ENCODE results near the gene CFAP45. TPM values are rescaled to one million over a fixed set of nuclear protein-coding genes. Genes with fewer than 3 reads are reported as not detected.

The CFAP45 gene
- total and polyA plus RNA-seq, 5 donors from 2014 or later, result 0.40 to 7.2 (median 0.48) TPM; not detected in 1

GRCh38 chr1:159854693-159855192 lies 45.2 kb downstream of the CFAP45 start:
- no peaks in the 10 kb centered on the region for H3K36me3 ChIP-seq (ENCODE audit: control insufficient read depth, insufficient read depth, low read length)
- Mint-ChIP-seq H3K4me3 (peak overlapping the region; percentile 89 to 94 (median 92)), H3K4me1 (peaks cover 11 to 30% (median 14%) of the 10 kb centered on the region in 4 donors), H3K36me3 (no peaks in the 10 kb centered on the region), H3K9me3 (no peaks in the 10 kb centered on the region), H3K27me3 (no peaks in the 10 kb centered on the region), H3K27ac (peak overlapping the region; percentile 80 to 97 (median 89))
- H3K9me3 ChIP-seq (ENCODE audit: control insufficient read depth in 2 of 2, low read length in 2 of 2), result no peaks in the 10 kb centered on the region
- peak overlapping the region; percentile 57 for H3K4me3 ChIP-seq (ENCODE audit: low read depth, low read length)
- peaks cover 13% of the 10 kb centered on the region for H3K4me1 ChIP-seq (ENCODE audit: control insufficient read depth, insufficient read depth, low read length, poor library complexity, severe bottlenecking)
- ATAC-seq (ENCODE audit: low read depth in 2 of 2), result peak; percentile 90 to 91
- peak; percentile 52 to 86 (median 69) for DNase-seq
- no peaks in the 10 kb centered on the region for H3K27me3 ChIP-seq (ENCODE audit: control insufficient read depth, insufficient read depth, low read length)
- H3K27ac ChIP-seq (ENCODE audit: insufficient read depth, low read length, poor library complexity, severe bottlenecking), result peak overlapping the region; percentile 57

GRCh38 chr1:159854116-159854692 lies 45.8 kb downstream of the CFAP45 start:
- DNase-seq (peak in 1 of 3 donors; percentile 11), ATAC-seq (ENCODE audit: low read depth in 2 of 2) (no peak)
- no peaks in the 10 kb centered on the region for H3K27me3 Mint-ChIP-seq
- H3K4me1 Mint-ChIP-seq, result peaks cover 11 to 30% (median 14%) of the 10 kb centered on the region in 4 donors
- H3K36me3 Mint-ChIP-seq, result no peaks in the 10 kb centered on the region
- no peaks in the 10 kb centered on the region for H3K9me3 ChIP-seq (ENCODE audit: control insufficient read depth in 2 of 2, low read length in 2 of 2)
- peak overlapping the region; percentile 40 for H3K4me3 ChIP-seq (ENCODE audit: low read depth, low read length)
- no peaks in the 10 kb centered on the region for H3K27me3 ChIP-seq (ENCODE audit: control insufficient read depth, insufficient read depth, low read length)
- H3K4me3 Mint-ChIP-seq, result peak overlapping the region; percentile 86 to 94 (median 91)
- no peaks in the 10 kb centered on the region for H3K36me3 ChIP-seq (ENCODE audit: control insufficient read depth, insufficient read depth, low read length)
- H3K27ac Mint-ChIP-seq, result peak overlapping the region; percentile 18 to 91 (median 54)
- H3K9me3 Mint-ChIP-seq, result no peaks in the 10 kb centered on the region
- peak overlapping the region; percentile 57 for H3K27ac ChIP-seq (ENCODE audit: insufficient read depth, low read length, poor library complexity, severe bottlenecking)
- peaks cover 13% of the 10 kb centered on the region for H3K4me1 ChIP-seq (ENCODE audit: control insufficient read depth, insufficient read depth, low read length, poor library complexity, severe bottlenecking)

- H3K27me3 ChIP-seq (ENCODE audit: control insufficient read depth, insufficient read depth, low read length), result no peaks in the 10 kb centered on the region
- H3K9me3 ChIP-seq (ENCODE audit: control insufficient read depth in 2 of 2, low read length in 2 of 2), result no peaks in the 10 kb centered on the region
- Mint-ChIP-seq H3K27me3 (no peaks in the 10 kb centered on the region), H3K4me3 (peak overlapping the region; percentile 86 to 94 (median 91)), H3K27ac (peak overlapping the region; percentile 18 to 91 (median 54)), H3K36me3 (no peaks in the 10 kb centered on the region), H3K4me1 (peaks cover 11 to 30% (median 14%) of the 10 kb centered on the region in 4 donors), H3K9me3 (no peaks in the 10 kb centered on the region)
- DNase-seq (peak in 1 of 3 donors; percentile 37), ATAC-seq (ENCODE audit: low read depth in 2 of 2) (no peak)
- peaks cover 13% of the 10 kb centered on the region for H3K4me1 ChIP-seq (ENCODE audit: control insufficient read depth, insufficient read depth, low read length, poor library complexity, severe bottlenecking)
- peak overlapping the region; percentile 57 for H3K27ac ChIP-seq (ENCODE audit: insufficient read depth, low read length, poor library complexity, severe bottlenecking)
- no peaks in the 10 kb centered on the region for H3K36me3 ChIP-seq (ENCODE audit: control insufficient read depth, insufficient read depth, low read length)
- peak overlapping the region; percentile 40 for H3K4me3 ChIP-seq (ENCODE audit: low read depth, low read length)
Observed at GRCh38 chr1:159853417-159854115, 46.4 kb downstream of the CFAP45 start.

GRCh38 chr1:159851407-159851806 lies 48.6 kb downstream of the CFAP45 start:
- Histone ChIP-seq H3K27me3 (ENCODE audit: control insufficient read depth, insufficient read depth, low read length) (no peaks in the 10 kb centered on the region), H3K27ac (ENCODE audit: insufficient read depth, low read length, poor library complexity, severe bottlenecking) (no peak overlapping the region), H3K36me3 (ENCODE audit: control insufficient read depth, insufficient read depth, low read length) (no peaks in the 10 kb centered on the region), H3K9me3 (ENCODE audit: control insufficient read depth in 2 of 2, low read length in 2 of 2) (no peaks in the 10 kb centered on the region), H3K4me1 (ENCODE audit: control insufficient read depth, insufficient read depth, low read length, poor library complexity, severe bottlenecking) (peaks cover 13% of the 10 kb centered on the region), H3K4me3 (ENCODE audit: low read depth, low read length) (no peak overlapping the region)
- ATAC-seq (ENCODE audit: low read depth in 2 of 2) (no peak), DNase-seq (peak in 1 of 3 donors; percentile 49)
- H3K36me3 Mint-ChIP-seq, result no peaks in the 10 kb centered on the region
- H3K27me3 Mint-ChIP-seq, result no peaks in the 10 kb centered on the region
- H3K9me3 Mint-ChIP-seq, result no peaks in the 10 kb centered on the region
- peak overlapping the region in 2 of 4 donors; percentile 33 to 34 for H3K4me3 Mint-ChIP-seq
- peaks cover 11 to 23% (median 16%) of the 10 kb centered on the region in 4 donors for H3K4me1 Mint-ChIP-seq
- no peak overlapping the region for H3K27ac Mint-ChIP-seq

GRCh38 chr1:159849626-159850366 lies 50.2 kb downstream of the CFAP45 start:
- no peak for ATAC-seq (ENCODE audit: low read depth in 2 of 2)
- DNase-seq, result no peak
- Mint-ChIP-seq H3K4me3 (no peak overlapping the region), H3K36me3 (no peaks in the 10 kb centered on the region), H3K9me3 (no peaks in the 10 kb centered on the region), H3K4me1 (peaks cover 6 to 17% (median 11%) of the 10 kb centered on the region in 4 donors), H3K27me3 (no peaks in the 10 kb centered on the region), H3K27ac (peak overlapping the region in 1 of 3 donors; percentile 5)
- no peaks in the 10 kb centered on the region for H3K36me3 ChIP-seq (ENCODE audit: control insufficient read depth, insufficient read depth, low read length)
- no peaks in the 10 kb centered on the region for H3K9me3 ChIP-seq (ENCODE audit: control insufficient read depth in 2 of 2, low read length in 2 of 2)
- H3K4me1 ChIP-seq (ENCODE audit: control insufficient read depth, insufficient read depth, low read length, poor library complexity, severe bottlenecking), result peaks cover 7% of the 10 kb centered on the region
- no peak overlapping the region for H3K27ac ChIP-seq (ENCODE audit: insufficient read depth, low read length, poor library complexity, severe bottlenecking)
- no peak overlapping the region for H3K4me3 ChIP-seq (ENCODE audit: low read depth, low read length)
- H3K27me3 ChIP-seq (ENCODE audit: control insufficient read depth, insufficient read depth, low read length), result no peaks in the 10 kb centered on the region

GRCh38 chr1:159848326-159848725 lies 51.6 kb downstream of the CFAP45 start:
- H3K4me1 Mint-ChIP-seq, result peaks cover 0 to 9% (median 5%) of the 10 kb centered on the region in 4 donors
- H3K36me3 Mint-ChIP-seq, result no peaks in the 10 kb centered on the region
- Histone ChIP-seq H3K9me3 (ENCODE audit: control insufficient read depth in 2 of 2, low read length in 2 of 2) (no peaks in the 10 kb centered on the region), H3K4me3 (ENCODE audit: low read depth, low read length) (no peak overlapping the region), H3K4me1 (ENCODE audit: control insufficient read depth, insufficient read depth, low read length, poor library complexity, severe bottlenecking) (no peaks in the 10 kb centered on the region), H3K36me3 (ENCODE audit: control insufficient read depth, insufficient read depth, low read length) (no peaks in the 10 kb centered on the region), H3K27ac (ENCODE audit: insufficient read depth, low read length, poor library complexity, severe bottlenecking) (no peak overlapping the region), H3K27me3 (ENCODE audit: control insufficient read depth, insufficient read depth, low read length) (no peaks in the 10 kb centered on the region)
- ATAC-seq (ENCODE audit: low read depth in 2 of 2) (no peak), DNase-seq (no peak)
- no peak overlapping the region for H3K4me3 Mint-ChIP-seq
- peaks cover 5% of the 10 kb centered on the region for H3K27me3 Mint-ChIP-seq
- H3K9me3 Mint-ChIP-seq, result no peaks in the 10 kb centered on the region
- no peak overlapping the region for H3K27ac Mint-ChIP-seq

GRCh38 chr1:159847231-159847630 lies 52.7 kb downstream of the CFAP45 start:
- H3K9me3 Mint-ChIP-seq, result no peaks in the 10 kb centered on the region

More at GRCh38 chr1:159847231-159847630, 52.7 kb downstream of the CFAP45 start:
- Histone ChIP-seq H3K4me1 (ENCODE audit: control insufficient read depth, insufficient read depth, low read length, poor library complexity, severe bottlenecking) (no peaks in the 10 kb centered on the region), H3K9me3 (ENCODE audit: control insufficient read depth in 2 of 2, low read length in 2 of 2) (no peaks in the 10 kb centered on the region), H3K4me3 (ENCODE audit: low read depth, low read length) (no peak overlapping the region), H3K27ac (ENCODE audit: insufficient read depth, low read length, poor library complexity, severe bottlenecking) (no peak overlapping the region), H3K27me3 (ENCODE audit: control insufficient read depth, insufficient read depth, low read length) (no peaks in the 10 kb centered on the region), H3K36me3 (ENCODE audit: control insufficient read depth, insufficient read depth, low read length) (no peaks in the 10 kb centered on the region)
- Mint-ChIP-seq H3K27me3 (peaks cover 5% of the 10 kb centered on the region), H3K27ac (no peak overlapping the region), H3K4me1 (peaks cover 0 to 5% (median 3%) of the 10 kb centered on the region in 4 donors), H3K36me3 (no peaks in the 10 kb centered on the region), H3K4me3 (no peak overlapping the region)
- no peak for ATAC-seq (ENCODE audit: low read depth in 2 of 2)
- DNase-seq, result no peak

All from CD4-positive, CD25-positive, alpha-beta regulatory T cell (primary cell).